Heart right ventricle (tissue), 16 donors: Measurements from ENCODE around the gene NANP. TPM values are rescaled to one million over a fixed set of nuclear protein-coding genes. Genes with fewer than 3 reads are reported as not detected.
"Not testable (repeated sequence)": the region's sequence is repeated elsewhere in the genome, so short reads cannot be mapped to it uniquely, and the experiment has no call there.

Experiments used
- ATAC-seq, 8 donors: fragments of 200-7000 bp; cut with Tn5 transposase; one replicate each; pipeline ENCODE4 v1.9.1; 2020; ENCODE audit warnings: mild to moderate bottlenecking in 8 of 8, moderate library complexity in 8 of 8, moderate number of reproducible peaks in 1 of 8
- DNase-seq, 2 donors: peaks; one replicate each; pipeline ENCODE4 v3.0.0-alpha.2; 2020
- H3K27ac ChIP-seq, 10 donors: fragments of 200-600 bp; sonication (generic) in 2 of 10; one replicate each; pipeline versions ENCODE4 v1.5.0 to v1.8.0; 2020 to 2022; ENCODE audit warnings: mild to moderate bottlenecking in 3 of 10
- H3K27me3 ChIP-seq, 7 donors: fragments of 200-600 bp; one replicate each; pipeline ENCODE4 v1.8.0; 2021 to 2022; ENCODE audit warnings: mild to moderate bottlenecking in 2 of 7
- H3K36me3 ChIP-seq, 9 donors: fragments of 200-600 bp; sonication (generic) in 1 of 9; one replicate each; pipeline versions ENCODE4 v1.5.0 to v1.8.0; 2020 to 2022; ENCODE audit warnings: mild to moderate bottlenecking in 2 of 9
- H3K4me1 ChIP-seq, 9 donors: fragments of 200-600 bp; sonication (generic) in 1 of 9; one replicate each; pipeline versions ENCODE4 v1.5.0 to v1.8.0; 2020 to 2022; ENCODE audit warnings: mild to moderate bottlenecking in 4 of 9
- H3K4me3 ChIP-seq, 10 donors: fragments of 200-600 bp; sonication (generic) in 2 of 10; one replicate each; pipeline versions ENCODE4 v1.5.0 to v1.8.0; 2020 to 2022; ENCODE audit warnings: mild to moderate bottlenecking in 7 of 10, moderate library complexity in 2 of 10
- H3K9me3 ChIP-seq, 11 donors: fragments of 200-600 bp in 10 of 11; sonication (generic) in 2 of 11; one replicate each; pipeline versions ENCODE4 v1.5.0 to v1.8.0; 2013 to 2022; ENCODE audit warnings: mild to moderate bottlenecking in 2 of 11, control low read depth in 1 of 11, moderate library complexity in 1 of 11
- WGBS, 2 donors: extraction: QIAGEN DNeasy Blood & Tissue Kit; methylation state at CpG; one replicate each; pipeline ENCODE4 v1.1.7; 2013; ENCODE audit warnings: inconsistent platforms in 1 of 2; 5-methylcytosine and 5-hydroxymethylcytosine counted together
- intact Hi-C, 10 donors: fragments of 100-400 bp; cut with DNase I; formaldehyde crosslinking; loops; one replicate each; pipeline versions ENCODE4 v1.11.1 to v1.14.2; 2022
- polyA plus RNA-seq, 2 donors: library from polyadenylated mRNA; stranded (reverse); fragments of 200-250 nt; gene quantifications; one replicate each; pipeline ENCODE4 v1.2.3, GENCODE V29; 2013
- total RNA-seq, 10 donors: library from RNA; stranded (reverse); fragmentation: NEBNext Ultra II Directional in 3 of 10; extraction: Animal tissue kit (Norgen Biotek cat#: 25700) in 3 of 10; gene quantifications; one replicate each; pipeline versions ENCODE4 v1.2.1 to v1.2.4, GENCODE V29; 2021 to 2023
- TF ChIP-seq, protein P1 (sequence below), 9 donors: fragments of 200-600 bp; sonication (generic) in 2 of 9; IDR thresholded peaks; one replicate each; pipeline versions ENCODE4 v1.5.0 to v1.8.0; 2021 to 2022; ENCODE audit warnings: antibody characterized with exemption in 9 of 9, mild to moderate bottlenecking in 5 of 9, moderate library complexity in 1 of 9
- donor health status: Arrhythmogenic right ventricular cardiomyopathy.
- donor health status: ischemic (EF 13 %, LVEDD 7.1; RV severe dilation, severe dysfunction).
- donor health status: healthy with polysubstance abuse.
- donor health status: DM: no; HTN: yes; CAD: no.
- donor health status: DM: no; HTN: no; CAD: no.
- donor health status: ischemic (EF 25% LVEDD 6.9; RV normal size, moderate dysfunction).
- donor health status: ischemic (EF 25% LVEDD 5.7; RV mildly dilated, moderate dysfunction).
- donor health status: healthy.
- donor health status: DM: yes; HTN: yes; CAD: no.
- donor health status: Ischemic cardiomyopathy.
- donor health status: ischemic (EF 35%, LVEDD 5.7; RV mildly dilated, moderate dysfunction).
- donor health status: nonischemic (EF 11% LVEDD 7.7; RV severe dilation, severe dysfunction).
- donor health status: DM: yes; HTN: yes; CAD: no.
- donor health status: PGD.
- donor health status: ischemic (EF 29% LVEDD 5.4; RV normal size, mild dysfunction).
- donor health status: nonischemic (EF 23%, LVEDD 6.1; RV moderate dilation, normal function).

Gene NANP
- total and polyA plus RNA-seq, 12 donors: 1.7 to 6.2 (median 2.9) TPM

DNA sequence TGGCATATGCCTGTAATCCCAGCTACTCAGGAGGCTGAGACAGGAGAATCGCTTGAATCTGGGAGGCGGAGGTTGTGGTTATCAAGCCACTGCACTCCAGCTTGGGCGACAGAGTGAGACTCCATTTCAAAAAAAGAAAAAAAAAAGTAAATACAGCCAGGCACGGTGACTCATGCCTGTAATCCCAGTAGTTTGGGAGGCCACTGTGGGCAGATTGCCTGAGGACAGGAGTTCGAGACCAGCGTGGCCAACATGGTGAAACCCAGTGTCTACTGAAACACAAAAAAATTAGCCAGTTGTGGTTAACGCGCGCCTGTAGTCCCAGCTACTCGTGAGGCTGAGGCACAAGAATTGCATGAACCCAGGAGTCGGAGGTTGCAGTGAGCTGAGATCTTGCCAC, 36.9 kb downstream of the NANP start:
- TF ChIP-seq, protein P1, sequence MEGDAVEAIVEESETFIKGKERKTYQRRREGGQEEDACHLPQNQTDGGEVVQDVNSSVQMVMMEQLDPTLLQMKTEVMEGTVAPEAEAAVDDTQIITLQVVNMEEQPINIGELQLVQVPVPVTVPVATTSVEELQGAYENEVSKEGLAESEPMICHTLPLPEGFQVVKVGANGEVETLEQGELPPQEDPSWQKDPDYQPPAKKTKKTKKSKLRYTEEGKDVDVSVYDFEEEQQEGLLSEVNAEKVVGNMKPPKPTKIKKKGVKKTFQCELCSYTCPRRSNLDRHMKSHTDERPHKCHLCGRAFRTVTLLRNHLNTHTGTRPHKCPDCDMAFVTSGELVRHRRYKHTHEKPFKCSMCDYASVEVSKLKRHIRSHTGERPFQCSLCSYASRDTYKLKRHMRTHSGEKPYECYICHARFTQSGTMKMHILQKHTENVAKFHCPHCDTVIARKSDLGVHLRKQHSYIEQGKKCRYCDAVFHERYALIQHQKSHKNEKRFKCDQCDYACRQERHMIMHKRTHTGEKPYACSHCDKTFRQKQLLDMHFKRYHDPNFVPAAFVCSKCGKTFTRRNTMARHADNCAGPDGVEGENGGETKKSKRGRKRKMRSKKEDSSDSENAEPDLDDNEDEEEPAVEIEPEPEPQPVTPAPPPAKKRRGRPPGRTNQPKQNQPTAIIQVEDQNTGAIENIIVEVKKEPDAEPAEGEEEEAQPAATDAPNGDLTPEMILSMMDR (IDR thresholded peaks at IDR 0.05): no peak
- intact Hi-C loops: loop anchor here in 1 of 10 donors (10.0 kb wide), 1 partner anchor 52 kb away; no protein-coding TSS in a partner anchor
- no peak overlapping the region for H3K4me3 ChIP-seq
- H3K4me1 ChIP-seq: peaks cover 0 to 14% (median 11%) of the 10 kb centered on the region in 9 donors
- no peaks in the 10 kb centered on the region for H3K36me3 ChIP-seq
- no peaks in the 10 kb centered on the region for H3K9me3 ChIP-seq
- ATAC-seq: no peak
- no peak overlapping the region for H3K27ac ChIP-seq
- no peak for DNase-seq
- H3K27me3 ChIP-seq: peaks cover 0 to 39% (median 29%) of the 10 kb centered on the region in 7 donors
- WGBS, 2 donors: 86 to 88% methylated on average over 11 of the region's 11 CpGs

DNA sequence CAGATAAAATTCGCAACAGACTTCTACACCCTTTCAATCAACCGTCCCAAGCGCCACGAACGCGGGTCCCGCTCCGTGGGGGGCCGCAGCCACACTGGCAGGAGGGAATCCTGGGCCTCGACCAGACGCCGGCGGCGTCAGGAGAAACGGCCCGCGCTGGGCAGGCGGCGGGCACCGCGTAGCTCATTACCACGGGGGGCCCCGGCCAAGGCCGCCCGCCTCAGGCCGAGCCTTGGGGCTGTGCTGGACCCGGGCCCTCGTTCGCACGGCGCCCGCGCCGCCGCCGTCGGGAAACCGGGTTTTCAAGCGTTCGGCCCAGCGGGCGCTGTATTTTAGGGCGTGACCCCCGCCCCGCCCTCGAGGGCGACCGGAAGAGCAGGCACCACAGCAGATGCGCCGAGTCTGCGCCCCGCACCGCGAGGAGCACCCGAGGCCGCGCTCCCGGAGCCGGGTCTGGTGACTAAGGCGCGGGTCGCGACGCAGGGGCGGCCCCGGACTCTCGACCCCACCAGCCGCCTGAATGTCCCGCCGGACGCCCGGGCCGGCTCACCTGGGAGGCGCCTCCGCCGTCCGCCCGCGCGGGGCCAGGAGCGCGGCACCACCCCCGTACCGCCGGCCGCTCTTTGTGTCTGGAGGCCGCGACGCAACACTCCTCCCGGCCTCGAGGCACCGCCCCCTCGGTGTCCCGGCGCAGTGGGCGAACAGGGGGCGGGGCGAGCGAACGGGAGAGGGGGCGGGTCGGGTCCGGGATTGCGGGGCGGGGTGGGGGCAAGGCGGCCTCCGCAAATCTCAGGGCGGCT, 38.7 kb downstream of the NANP start, which contains the start of gene NINL:
Gene NINL, minus strand, starts transcription at position 627 of the 800 bp plus-strand sequence. CDS start 58,944 bp downstream, outside the sequence.
- Histone ChIP-seq H3K27ac (peak within 1 kb of the TSS in 6 of 10 donors; percentile 30 to 67 (median 50)), H3K9me3 (no peaks in the 10 kb centered on the region), H3K27me3 (peaks cover 0 to 43% (median 29%) of the 10 kb centered on the region in 7 donors), H3K4me3 (peak within 1 kb of the TSS; percentile 33 to 86 (median 64)), H3K4me1 (peaks cover 0 to 14% (median 11%) of the 10 kb centered on the region in 9 donors), H3K36me3 (no peaks in the 10 kb centered on the region)
- ATAC-seq (peak; percentile 70 to 93 (median 83)), DNase-seq (peak; percentile 48 to 65)
- WGBS, 2 donors: 1% methylated on average over 93 to 108 of the region's 108 CpGs
- TF ChIP-seq, protein P1 (IDR thresholded peaks at IDR 0.05): no peak
- intact Hi-C loops: loop anchor here in 1 of 10 donors (10.0 kb wide), 1 partner anchor 50 kb away; no protein-coding TSS in a partner anchor

DNA sequence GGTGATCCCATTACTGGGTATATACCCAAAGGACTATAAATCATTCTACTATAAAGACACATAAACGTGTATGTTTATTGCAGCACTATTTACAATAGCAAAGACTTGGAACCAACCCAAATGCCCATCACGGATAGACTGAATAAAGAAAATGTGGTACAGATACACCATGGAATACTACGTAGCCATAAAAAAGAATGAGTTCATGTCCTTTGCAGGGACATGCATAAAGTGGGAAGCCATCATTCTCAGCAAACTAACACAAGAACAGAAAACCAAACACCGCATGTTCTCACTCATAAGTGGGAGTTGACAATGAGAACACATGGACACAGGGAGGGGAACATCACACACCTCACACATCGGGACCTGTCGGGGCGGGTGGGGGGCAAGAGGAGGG, 40.2 kb downstream of the NANP start:
- 90 to 94% methylated on average over 7 of the region's 7 CpGs for WGBS, 2 donors
- not testable (repeated sequence) for DNase-seq, H3K36me3 ChIP-seq, H3K4me3 ChIP-seq, H3K9me3 ChIP-seq, H3K27ac ChIP-seq, ATAC-seq
- H3K4me1 ChIP-seq: peaks cover 0 to 14% (median 11%) of the 10 kb centered on the region in 9 donors
- intact Hi-C loops: loop anchor here in 1 of 10 donors (10.0 kb wide), 1 partner anchor 49 kb away; no protein-coding TSS in a partner anchor
- peaks cover 0 to 43% (median 29%) of the 10 kb centered on the region in 7 donors for H3K27me3 ChIP-seq

DNA sequence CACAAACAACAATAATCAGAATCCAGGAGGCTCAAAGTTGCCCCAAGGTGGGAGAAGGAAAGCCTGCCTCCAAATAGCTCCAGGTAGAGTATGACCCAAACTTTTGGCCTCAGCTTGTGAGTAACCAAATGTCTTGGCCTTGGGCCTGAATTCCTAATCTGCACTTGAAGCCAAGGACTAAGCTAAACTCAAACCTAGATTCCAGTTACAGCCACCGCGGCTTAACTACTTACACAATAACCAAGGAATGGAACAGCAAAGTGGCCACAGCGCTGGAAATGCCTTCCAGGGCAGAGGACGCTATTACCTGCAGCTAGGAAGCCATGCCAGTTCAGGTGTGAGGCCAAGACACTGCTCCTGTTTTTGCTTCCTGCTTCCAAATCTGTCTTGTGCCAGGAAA, 43.1 kb downstream of the NANP start:
- DNase-seq (no peak), ATAC-seq (no peak)
- peaks cover 0 to 14% (median 11%) of the 10 kb centered on the region in 9 donors for H3K4me1 ChIP-seq
- no peak overlapping the region for H3K27ac ChIP-seq
- TF ChIP-seq, protein P1 (IDR thresholded peaks at IDR 0.05): no peak
- no peaks in the 10 kb centered on the region for H3K9me3 ChIP-seq
- intact Hi-C loops: loop anchor here in 1 of 10 donors (10.0 kb wide), 1 partner anchor 46 kb away; no protein-coding TSS in a partner anchor
- WGBS, 2 donors: 59 to 66% methylated on average over 4 of the region's 4 CpGs
- no peaks in the 10 kb centered on the region for H3K36me3 ChIP-seq
- H3K27me3 ChIP-seq: peaks cover 0 to 40% (median 27%) of the 10 kb centered on the region in 7 donors
- H3K4me3 ChIP-seq: no peak overlapping the region
